GM12878 (cell line): ENCODE measurements around the gene PCF11. TPM values are rescaled to one million over a fixed set of nuclear protein-coding genes. Genes with fewer than 3 reads are reported as not detected.

Experiments
- ATAC-seq: fragments of 200-7000 bp; cut with Tn5 transposase; 3 replicates; pipeline ENCODE4 v1.9.1; 2020; ENCODE audit warnings: mild to moderate bottlenecking, moderate library complexity
- BruUV-seq: library from RNA; stranded (reverse); fragments of 400-500 nt; replicated peaks from 2 replicates; lab custom pipeline; 2021; lab: Mats Ljungman, UMichigan
- CTCF ChIA-PET: fragments of 300-600 bp; sonication (Branson Sonifier 250); formaldehyde crosslinking; extraction: SDS; loops from one replicate; lab custom pipeline; 2021; ENCODE audit warnings: inconsistent platforms; lab: Yijun Ruan, JAX
- POLR2A ChIA-PET: fragments of 350-600 bp; formaldehyde crosslinking; extraction: SDS; loops from one replicate; lab custom pipeline; 2021; ENCODE audit warnings: inconsistent platforms; lab: Charles Lee
- RAD21 ChIA-PET: fragments of 300-600 bp; sonication (Branson Sonifier 250); formaldehyde crosslinking; loops from one replicate; lab custom pipeline; 2023; ENCODE audit warnings: antibody characterized with exemption; ENCODE audit not compliant: unreplicated experiment; lab: Charles Lee
- SMC1A ChIA-PET: fragments of 300-600 bp; sonication (Branson Sonifier 250); formaldehyde crosslinking; loops from one replicate; lab custom pipeline; 2023; ENCODE audit not compliant: unreplicated experiment, uncharacterized antibody; lab: Charles Lee
- DNase-seq: peaks from one replicate; pipeline ENCODE4 v3.0.0-alpha.2; 2011; ENCODE audit warnings: low read depth, low spot score
- FAIRE-seq: peaks from 3 replicates; lab custom pipeline; 2011; peaks lifted over from hg19 to GRCh38; lab: Jason Lieb, UNC
- H2AFZ ChIP-seq: 2 replicates; pipeline ENCODE4 v1.6.0; 2011; ENCODE audit warnings: low read depth, low read length, control low read depth; ENCODE audit not compliant: control insufficient read depth
- H3K27ac ChIP-seq: 2 replicates; pipeline ENCODE4 v1.5.1; 2011; ENCODE audit warnings: control low read depth; ENCODE audit not compliant: control insufficient read depth, insufficient read depth
- H3K27me3 ChIP-seq, 2 experiments: replicated peaks in 1 of 2; 2 replicates each; pipeline versions ENCODE4 v1.6.0 to v1.6.1; 2011; ENCODE audit warnings: low read length in 1 of 2; ENCODE audit not compliant: control insufficient read depth in 2 of 2, insufficient read depth in 2 of 2
- H3K36me3 ChIP-seq, 2 experiments: 2 replicates each; pipeline ENCODE4 v1.5.1; 2011; ENCODE audit warnings: low read length in 1 of 2; ENCODE audit not compliant: control insufficient read depth in 2 of 2, insufficient read depth in 2 of 2
- H3K4me1 ChIP-seq: 2 replicates; pipeline ENCODE4 v1.6.1; 2011; ENCODE audit warnings: mild to moderate bottlenecking, low read length, moderate library complexity, mixed read lengths; ENCODE audit not compliant: control insufficient read depth, insufficient read depth
- H3K4me2 ChIP-seq: 2 replicates; pipeline ENCODE4 v1.6.0; 2011; ENCODE audit warnings: control low read depth; ENCODE audit not compliant: control insufficient read depth, insufficient read depth
- H3K4me3 ChIP-seq: fragments of 200-600 bp; sonication (generic); 2 replicates; pipeline ENCODE4 v1.5.1; 2016
- H3K79me2 ChIP-seq: 2 replicates; pipeline ENCODE4 v1.6.0; 2011; ENCODE audit warnings: low read length; ENCODE audit not compliant: control insufficient read depth, insufficient read depth
- H3K9ac ChIP-seq: 2 replicates; pipeline ENCODE4 v1.8.0; 2011; ENCODE audit warnings: low read length, control low read depth, mixed read lengths; ENCODE audit not compliant: control insufficient read depth, insufficient read depth
- H3K9me3 ChIP-seq: replicated peaks from 3 replicates; pipeline ENCODE4 v1.5.1; 2011; ENCODE audit warnings: mild to moderate bottlenecking, low read length; ENCODE audit not compliant: control insufficient read depth, insufficient read depth
- H4K20me1 ChIP-seq: 2 replicates; pipeline ENCODE4 v1.6.0; 2011; ENCODE audit not compliant: control insufficient read depth, insufficient read depth
- BACH1 ChIP-seq: fragments of 450-650 bp; IDR thresholded peaks from 2 replicates; pipeline ENCODE4 v1.6.1; 2017; ENCODE audit warnings: mild to moderate bottlenecking, borderline replicate concordance
- CBX5 ChIP-seq: sonication (generic); IDR thresholded peaks from 2 replicates; pipeline ENCODE4 v1.6.1; 2016; ENCODE audit warnings: low read depth, moderate library complexity, mild to moderate bottlenecking, inconsistent platforms
- CREB1 ChIP-seq: IDR thresholded peaks from 2 replicates; pipeline ENCODE4 v1.6.1; 2012; ENCODE audit warnings: low read depth, mild to moderate bottlenecking, inconsistent platforms
- JUND ChIP-seq: IDR thresholded peaks from 2 replicates; pipeline ENCODE4 v1.6.1; 2012; ENCODE audit warnings: low read depth, mild to moderate bottlenecking, low read length, improper control_type of control experiment, moderate library complexity
- MXI1 ChIP-seq: fragments of 150-350 bp; IDR thresholded peaks from 2 replicates; pipeline ENCODE4 v1.6.1; 2011; ENCODE audit warnings: low read depth, mild to moderate bottlenecking, inconsistent platforms, low read length, improper control_type of control experiment
- NFYA ChIP-seq: IDR thresholded peaks from 2 replicates; pipeline ENCODE4 v1.6.1; 2011; ENCODE audit warnings: low read depth, mild to moderate bottlenecking, low read length, improper control_type of control experiment, borderline replicate concordance
- NR2F1 ChIP-seq: fragments of 450-650 bp; conservative IDR thresholded peaks from 2 replicates; pipeline ENCODE4 v1.6.1; 2017; ENCODE audit warnings: mild to moderate bottlenecking
- NRF1 ChIP-seq: conservative IDR thresholded peaks from 2 replicates; pipeline ENCODE4 v1.6.1; 2011; ENCODE audit warnings: mild to moderate bottlenecking, low read depth, low read length, improper control_type of control experiment
- POLR2A ChIP-seq: IDR thresholded peaks from 2 replicates; pipeline ENCODE4 v1.6.1; 2011; ENCODE audit warnings: low read depth, mild to moderate bottlenecking, low read length
- POLR2AphosphoS2 ChIP-seq: IDR thresholded peaks from 2 replicates; pipeline ENCODE4 v1.6.1; 2011; ENCODE audit warnings: low read depth, mild to moderate bottlenecking, low read length, improper control_type of control experiment, moderate library complexity
- POLR2AphosphoS5 ChIP-seq: IDR thresholded peaks from 2 replicates; pipeline ENCODE4 v1.6.1; 2011; ENCODE audit warnings: mild to moderate bottlenecking, low read length, inconsistent platforms
- SP1 ChIP-seq: IDR thresholded peaks from one replicate; pipeline ENCODE4 v1.6.1; 2011; ENCODE audit warnings: low read depth, low read length
- WRNIP1 ChIP-seq: IDR thresholded peaks from 2 replicates; pipeline ENCODE4 v1.6.1; 2011; ENCODE audit warnings: low read depth, low read length, improper control_type of control experiment, borderline replicate concordance
- ZBED1 ChIP-seq: IDR thresholded peaks from 2 replicates; pipeline ENCODE4 v1.6.1; 2016; ENCODE audit warnings: borderline replicate concordance
- ZNF384 ChIP-seq: IDR thresholded peaks from 2 replicates; pipeline ENCODE4 v1.6.1; 2012; ENCODE audit warnings: low read depth, mild to moderate bottlenecking, low read length, improper control_type of control experiment, borderline replicate concordance
- WGBS: methylation state at CpG from one replicate; pipeline ENCODE4 v1.1.6; 2016; ENCODE audit warnings: low lambda C conversion rate; ENCODE audit not compliant: insufficient replicate concordance, insufficient coverage; ENCODE audit errors: missing lambda C conversion rate; 5-methylcytosine and 5-hydroxymethylcytosine counted together
- in situ Hi-C: fragments of 300-500 bp; cut with MboI; formaldehyde crosslinking; loops from 9 replicates; pipeline ENCODE4 v1.14.3; 2018; ENCODE audit warnings: mixed read lengths
- intact Hi-C: fragments of 100-400 bp; cut with micrococcal nuclease; formaldehyde crosslinking; loops from one replicate; pipeline ENCODE4 v1.14.2; 2022; ENCODE audit not compliant: unreplicated experiment
- polyA plus RNA-seq, 11 experiments: library from polyadenylated mRNA; depleted of rRNA in 4 of 11; unstranded in 6 of 11; stranded (reverse) in 5 of 11; fragments of >200 nt; fragmentation: Nextera tagmentation in 4 of 11; fragmentation: Illumina TruSeq in 1 of 11; extraction: Ambion mirVana in 4 of 11; extraction: Trizol in 1 of 11; gene quantifications; 1 replicate in 1 of 11; 2 replicates in 10 of 11; pipeline versions ENCODE4 v1.2.1 to v1.2.3, GENCODE V29; 2011 to 2016; ENCODE audit warnings: inconsistent platforms in 2 of 11, missing spikeins in 2 of 11, low read depth in 1 of 11
- total RNA-seq, 4 experiments: library from RNA; depleted of rRNA in 3 of 4; stranded (reverse); fragments of >200 nt in 3 of 4; fragmentation: Illumina TruSeq in 1 of 4; extraction: Trizol in 1 of 4; gene quantifications; 2 replicates each; pipeline versions ENCODE4 v1.2.1 to v1.2.3, GENCODE V29; 2013 to 2021
- TF ChIP-seq, protein P1 (sequence below): fragments of 450-650 bp; IDR thresholded peaks from 2 replicates; pipeline ENCODE4 v1.6.1; 2014; ENCODE audit warnings: mild to moderate bottlenecking
- TF ChIP-seq, protein P2 (sequence below): fragments of 450-650 bp; IDR thresholded peaks from 2 replicates; pipeline ENCODE4 v1.6.1; 2017; ENCODE audit warnings: mild to moderate bottlenecking, low read depth, inconsistent platforms; ENCODE audit not compliant: poor library complexity, severe bottlenecking

The PCF11 gene
- total and polyA plus RNA-seq, 10 of the 15 experiments (the other 5 are each of a cell fraction or from before 2014, with no cell fraction given) = 9.2 to 90.4 (median 48.0) TPM

DNA sequence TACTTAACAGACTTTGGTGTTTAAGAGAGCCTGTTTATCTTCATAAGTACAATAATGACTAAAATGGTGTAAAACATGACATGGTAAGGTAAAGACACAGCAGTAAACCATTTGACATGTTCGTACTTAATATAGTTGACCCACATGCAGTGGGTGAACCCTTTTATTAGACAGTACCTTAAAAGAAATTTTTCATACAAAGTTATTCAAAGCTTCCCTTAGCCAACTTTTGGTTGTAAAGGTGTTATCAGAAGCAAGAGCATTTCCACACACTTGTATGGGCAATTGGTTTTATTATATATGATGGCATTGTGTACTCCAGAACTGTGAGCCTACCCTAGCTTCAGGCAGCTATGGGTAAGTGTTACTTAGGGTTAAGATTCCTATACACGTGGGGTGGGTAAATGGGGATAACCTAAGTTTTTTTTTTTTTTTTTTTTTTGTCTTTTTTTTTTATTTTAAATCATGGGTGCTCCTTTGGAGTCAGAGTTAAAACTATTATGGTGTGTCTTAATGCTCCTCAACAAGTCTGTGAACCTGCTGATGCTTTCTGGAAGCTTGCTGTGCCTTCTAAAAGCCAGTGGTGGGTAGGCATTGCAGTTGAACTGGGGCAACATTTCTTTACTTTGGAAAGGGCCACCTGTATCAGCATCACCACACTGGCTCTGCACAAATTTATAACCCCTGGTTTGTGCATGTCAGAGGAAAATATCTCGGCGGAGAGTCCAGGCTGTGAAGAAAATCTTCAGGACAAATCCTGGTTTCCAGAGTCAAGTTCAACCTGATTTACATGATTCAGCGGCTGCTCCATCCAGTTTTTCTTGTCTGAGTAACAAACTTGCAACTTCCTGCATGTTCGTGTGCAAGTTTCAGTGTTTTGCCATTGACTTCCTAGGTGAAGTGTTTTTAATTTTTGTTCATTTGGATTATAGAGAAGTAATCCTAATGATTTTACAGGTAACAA lies 3.3 kb downstream of the PCF11 start:
- Histone ChIP-seq H3K79me2 (peaks cover 76% of the 10 kb centered on the region), H3K4me3 (peak overlapping the region; percentile 98), H3K4me1 (peaks cover 3% of the 10 kb centered on the region), H3K36me3 (peaks cover 2 to 24% of the 10 kb centered on the region in 2 experiments), H2AFZ (no peak overlapping the region), H3K27ac (peak overlapping the region; percentile 56), H3K4me2 (peak overlapping the region; percentile 92), H3K27me3 (no peaks in the 10 kb centered on the region), H3K9me3 (no peaks in the 10 kb centered on the region), H3K9ac (peak overlapping the region; percentile 97; the same call in 1 of the 2 replicates), H4K20me1 (peaks cover 2% of the 10 kb centered on the region)
- TF ChIP-seq WRNIP1 (no peak), NRF1 (no peak), JUND (no peak), POLR2A (peak; percentile 44; the same call in 1 of the 2 replicates), CREB1 (no peak), POLR2AphosphoS5 (peak; percentile 85), MXI1 (0 out of 2 replicates have a peak, but pooled peaks have one; percentile 25), SP1 (no peak), BACH1 (peak; percentile 35; the same call in 1 of the 2 replicates), NR2F1 (no peak), NFYA (no peak), POLR2AphosphoS2 (peak; percentile 83), ZNF384 (0 out of 2 replicates have a peak, but pooled peaks have one; percentile 31), ZBED1 (0 out of 2 replicates have a peak, but pooled peaks have one; percentile 21), CBX5 (no peak)
- TF ChIP-seq, protein P1, sequence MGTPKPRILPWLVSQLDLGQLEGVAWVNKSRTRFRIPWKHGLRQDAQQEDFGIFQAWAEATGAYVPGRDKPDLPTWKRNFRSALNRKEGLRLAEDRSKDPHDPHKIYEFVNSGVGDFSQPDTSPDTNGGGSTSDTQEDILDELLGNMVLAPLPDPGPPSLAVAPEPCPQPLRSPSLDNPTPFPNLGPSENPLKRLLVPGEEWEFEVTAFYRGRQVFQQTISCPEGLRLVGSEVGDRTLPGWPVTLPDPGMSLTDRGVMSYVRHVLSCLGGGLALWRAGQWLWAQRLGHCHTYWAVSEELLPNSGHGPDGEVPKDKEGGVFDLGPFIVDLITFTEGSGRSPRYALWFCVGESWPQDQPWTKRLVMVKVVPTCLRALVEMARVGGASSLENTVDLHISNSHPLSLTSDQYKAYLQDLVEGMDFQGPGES = no peak
- TF ChIP-seq, protein P2, sequence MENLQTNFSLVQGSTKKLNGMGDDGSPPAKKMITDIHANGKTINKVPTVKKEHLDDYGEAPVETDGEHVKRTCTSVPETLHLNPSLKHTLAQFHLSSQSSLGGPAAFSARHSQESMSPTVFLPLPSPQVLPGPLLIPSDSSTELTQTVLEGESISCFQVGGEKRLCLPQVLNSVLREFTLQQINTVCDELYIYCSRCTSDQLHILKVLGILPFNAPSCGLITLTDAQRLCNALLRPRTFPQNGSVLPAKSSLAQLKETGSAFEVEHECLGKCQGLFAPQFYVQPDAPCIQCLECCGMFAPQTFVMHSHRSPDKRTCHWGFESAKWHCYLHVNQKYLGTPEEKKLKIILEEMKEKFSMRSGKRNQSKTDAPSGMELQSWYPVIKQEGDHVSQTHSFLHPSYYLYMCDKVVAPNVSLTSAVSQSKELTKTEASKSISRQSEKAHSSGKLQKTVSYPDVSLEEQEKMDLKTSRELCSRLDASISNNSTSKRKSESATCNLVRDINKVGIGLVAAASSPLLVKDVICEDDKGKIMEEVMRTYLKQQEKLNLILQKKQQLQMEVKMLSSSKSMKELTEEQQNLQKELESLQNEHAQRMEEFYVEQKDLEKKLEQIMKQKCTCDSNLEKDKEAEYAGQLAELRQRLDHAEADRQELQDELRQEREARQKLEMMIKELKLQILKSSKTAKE = no peak
- no peak for DNase-seq
- ChIA-PET POLR2A (interaction anchor here (0.8 to 3.8 kb wide), 8 partner anchors 9 to 164 kb away, joined by 3 to 15 read pairs (median 7); partner anchors contain the start of gene RAB30), CTCF (interaction anchor here (0.6 to 3.1 kb wide), 17 partner anchors 13 to 259 kb away, joined by 3 to 17 read pairs (median 4); partner anchors contain the start of gene DDIAS), RAD21 (interaction anchor here (0.6 to 2.9 kb wide), 17 partner anchors 14 to 258 kb away, joined by 3 to 15 read pairs (median 4); partner anchors contain the start of genes ANKRD42, DDIAS and RAB30), SMC1A (interaction anchor here (0.7 to 2.9 kb wide), 29 partner anchors 8 to 259 kb away, joined by 3 to 25 read pairs (median 4); partner anchors contain the start of genes DDIAS and RAB30)
- FAIRE-seq = no peak
- in situ Hi-C loops = loop anchor here (5.0 kb wide), 2 partner anchors 88 to 258 kb away; partner anchors contain the start of genes DDIAS, PRCP and RAB30
- no peak for ATAC-seq
- BruUV-seq = no TSS peak
- intact Hi-C loops = loop anchor here (5.0 kb wide), 1 partner anchor 258 kb away; the partner anchor contains the start of genes DDIAS and PRCP
- 1% methylated on average over 6 of the region's 6 CpGs for WGBS
